Adipocyte (in vitro differentiated cells): ENCODE data around the gene NCK1.
"Not testable (repeated sequence)": the region's sequence is repeated elsewhere in the genome, so short reads cannot be mapped to it uniquely, and the experiment has no call there.

Experiments
- DNase-seq: peaks from one replicate; pipeline ENCODE4 v3.0.0-alpha.2; 2015; ENCODE audit warnings: low read depth
- H3K27me3 ChIP-seq: replicated peaks from 2 replicates; pipeline ENCODE4 v1.7.0; 2013; ENCODE audit warnings: mild to moderate bottlenecking, low read length, moderate library complexity; ENCODE audit not compliant: control insufficient read depth, insufficient read depth
- H3K36me3 ChIP-seq: 2 replicates; pipeline ENCODE4 v1.7.0; 2013; ENCODE audit warnings: low read length, mild to moderate bottlenecking, moderate library complexity; ENCODE audit not compliant: control insufficient read depth, insufficient read depth, severe bottlenecking
- H3K4me1 ChIP-seq: 2 replicates; pipeline ENCODE4 v1.7.0; 2013; ENCODE audit warnings: mild to moderate bottlenecking, low read length, moderate library complexity; ENCODE audit not compliant: control insufficient read depth, insufficient read depth
- H3K4me3 ChIP-seq: 2 replicates; pipeline ENCODE4 v1.7.0; 2013; ENCODE audit warnings: mild to moderate bottlenecking, low read length, moderate library complexity
- H3K9ac ChIP-seq: 2 replicates; pipeline ENCODE4 v1.7.0; 2013; ENCODE audit warnings: mild to moderate bottlenecking, low read length, moderate library complexity
- H3K9me3 ChIP-seq: 2 replicates; pipeline ENCODE4 v1.7.0; 2013; ENCODE audit warnings: mild to moderate bottlenecking, low read length, moderate library complexity; ENCODE audit not compliant: control insufficient read depth

The NCK1 gene

DNA sequence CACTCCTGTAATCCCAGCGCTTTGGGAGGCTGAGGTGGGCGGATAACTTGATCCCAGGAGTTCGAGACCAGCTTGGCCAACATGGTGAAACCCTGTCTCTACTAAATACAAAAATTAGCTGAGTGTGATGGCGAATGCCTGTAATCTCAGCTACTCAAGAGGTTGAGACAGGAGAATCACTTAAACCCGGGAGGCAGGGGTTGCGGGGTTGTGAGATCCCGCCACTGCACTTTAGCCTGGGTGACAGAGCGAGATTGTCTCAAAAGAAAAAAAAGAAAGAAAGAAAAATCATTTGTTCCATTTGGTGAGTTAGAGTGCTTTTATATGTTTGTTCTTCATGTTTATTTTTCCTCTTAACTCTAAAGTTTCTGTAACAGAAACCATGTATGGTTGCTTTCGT is 7.3 kb downstream of the NCK1 start:
- Histone ChIP-seq H3K9ac (no peak overlapping the region), H3K36me3 (peaks cover 25% of the 10 kb centered on the region)
- DNase-seq, result no peak

DNA sequence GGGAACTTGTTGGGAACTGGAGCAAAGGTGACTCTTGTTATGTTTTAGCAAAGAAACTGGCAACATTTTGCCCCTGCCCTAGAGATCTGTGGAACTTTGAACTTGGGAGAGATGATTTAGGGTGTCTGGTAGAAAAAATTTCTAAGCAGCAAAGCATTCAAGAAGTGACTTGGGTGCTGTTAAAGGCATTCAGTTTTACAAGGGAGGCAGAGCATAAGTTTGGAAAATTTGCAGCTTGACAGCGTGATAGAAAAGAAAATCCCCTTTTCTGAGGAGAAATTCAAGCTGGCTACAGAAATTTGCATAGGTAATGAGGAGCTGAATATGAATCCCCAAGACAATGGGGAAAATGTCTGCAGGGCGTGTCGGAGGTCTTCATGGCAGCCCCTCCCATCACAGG is 10.2 kb downstream of the NCK1 start:
- DNase-seq, H3K9me3 ChIP-seq, H3K9ac ChIP-seq, H3K4me1 ChIP-seq, H3K27me3 ChIP-seq, H3K4me3 ChIP-seq: not testable (repeated sequence)
- peaks cover 27% of the 10 kb centered on the region for H3K36me3 ChIP-seq

More for the DNA sequence above, 7.3 kb downstream of the NCK1 start:
- Histone ChIP-seq H3K9me3 (no peaks in the 10 kb centered on the region), H3K27me3 (no peaks in the 10 kb centered on the region), H3K4me3 (no peak overlapping the region), H3K4me1 (no peaks in the 10 kb centered on the region)

DNA sequence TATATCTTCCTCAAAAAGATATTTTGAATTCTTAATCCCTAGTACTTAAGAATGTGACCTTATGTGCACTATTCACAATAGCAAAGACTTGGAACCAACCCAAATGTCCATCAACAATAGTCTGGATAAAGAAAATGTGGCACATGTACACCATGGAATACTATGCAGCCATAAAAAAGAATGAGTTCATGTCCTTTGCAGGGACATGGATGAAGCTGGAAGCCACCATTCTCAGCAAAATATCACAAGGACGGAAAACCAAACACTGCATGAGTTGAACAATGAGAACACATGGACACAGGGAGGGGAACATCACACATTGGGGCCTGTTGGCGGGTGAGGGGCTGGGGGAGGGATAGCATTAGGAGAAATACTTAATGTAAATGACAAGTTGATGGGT is 17.5 kb downstream of the NCK1 start:
- DNase-seq, H3K27me3 ChIP-seq, H3K4me3 ChIP-seq, H3K4me1 ChIP-seq, H3K36me3 ChIP-seq, H3K9me3 ChIP-seq, H3K9ac ChIP-seq: not testable (repeated sequence)

DNA sequence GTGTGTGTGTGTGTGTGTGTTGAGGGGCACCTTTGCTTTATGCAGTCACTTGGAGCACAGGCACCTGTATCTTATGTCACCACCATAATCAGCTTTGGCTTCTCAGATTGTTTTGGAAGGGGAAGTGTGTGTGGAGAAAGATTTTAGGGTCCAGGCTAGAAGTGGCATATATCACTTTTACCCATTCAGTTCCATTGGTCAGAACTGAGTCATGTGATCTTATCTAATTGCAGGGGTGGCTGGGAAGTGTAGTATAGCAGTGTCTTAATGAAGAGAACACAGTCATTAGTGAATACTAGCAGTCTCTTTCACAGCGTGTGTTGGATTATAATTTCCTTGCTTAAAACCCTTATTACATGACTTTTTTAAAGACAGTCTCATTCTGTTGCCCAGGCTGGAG is 20.6 kb downstream of the NCK1 start:
- no peaks in the 10 kb centered on the region for H3K4me1 ChIP-seq
- no peak overlapping the region for H3K4me3 ChIP-seq
- no peaks in the 10 kb centered on the region for H3K9me3 ChIP-seq
- no peaks in the 10 kb centered on the region for H3K27me3 ChIP-seq
- no peak for DNase-seq
- H3K36me3 ChIP-seq, result no peaks in the 10 kb centered on the region
- no peak overlapping the region for H3K9ac ChIP-seq

DNA sequence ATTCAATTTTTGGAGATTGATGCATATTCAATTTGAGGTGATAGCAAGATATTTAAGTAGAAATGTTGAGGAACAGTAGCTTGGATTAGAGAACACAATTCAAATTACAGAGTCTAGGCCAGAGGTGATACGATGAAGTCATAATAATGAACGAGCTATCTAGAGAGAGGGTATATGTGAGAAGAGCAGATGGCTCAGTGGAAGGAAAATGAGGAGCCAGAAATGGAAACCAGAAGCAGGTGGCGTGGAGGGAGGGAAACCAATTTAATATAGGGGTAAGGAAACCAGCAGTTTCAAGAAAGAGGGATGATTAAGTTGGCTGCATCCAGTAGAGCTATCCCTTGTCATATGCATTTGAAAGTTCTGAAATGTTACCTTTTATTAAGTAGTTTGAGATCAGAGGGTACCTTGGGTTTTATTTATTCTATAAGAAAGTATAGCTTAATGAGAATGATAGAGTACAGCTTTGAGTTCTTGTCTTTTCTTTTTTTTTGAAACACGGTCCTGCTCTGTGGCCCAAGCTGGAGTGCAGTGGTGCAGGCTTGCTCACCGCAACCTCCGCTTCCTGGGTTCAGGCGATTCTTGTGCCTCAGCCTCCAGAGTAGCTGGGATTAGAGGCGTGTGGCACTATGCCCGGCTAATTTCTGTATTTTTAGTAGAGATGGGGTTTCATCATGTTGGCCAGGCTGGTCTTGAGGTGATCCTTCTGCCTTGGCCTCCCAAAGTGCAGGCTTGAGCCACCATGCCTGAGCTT is 22.1 kb downstream of the NCK1 start:
- Histone ChIP-seq H3K9me3 (no peaks in the 10 kb centered on the region), H3K4me3 (no peak overlapping the region), H3K36me3 (no peaks in the 10 kb centered on the region), H3K27me3 (no peaks in the 10 kb centered on the region), H3K4me1 (no peaks in the 10 kb centered on the region), H3K9ac (no peak overlapping the region)
- DNase-seq, result no peak

DNA sequence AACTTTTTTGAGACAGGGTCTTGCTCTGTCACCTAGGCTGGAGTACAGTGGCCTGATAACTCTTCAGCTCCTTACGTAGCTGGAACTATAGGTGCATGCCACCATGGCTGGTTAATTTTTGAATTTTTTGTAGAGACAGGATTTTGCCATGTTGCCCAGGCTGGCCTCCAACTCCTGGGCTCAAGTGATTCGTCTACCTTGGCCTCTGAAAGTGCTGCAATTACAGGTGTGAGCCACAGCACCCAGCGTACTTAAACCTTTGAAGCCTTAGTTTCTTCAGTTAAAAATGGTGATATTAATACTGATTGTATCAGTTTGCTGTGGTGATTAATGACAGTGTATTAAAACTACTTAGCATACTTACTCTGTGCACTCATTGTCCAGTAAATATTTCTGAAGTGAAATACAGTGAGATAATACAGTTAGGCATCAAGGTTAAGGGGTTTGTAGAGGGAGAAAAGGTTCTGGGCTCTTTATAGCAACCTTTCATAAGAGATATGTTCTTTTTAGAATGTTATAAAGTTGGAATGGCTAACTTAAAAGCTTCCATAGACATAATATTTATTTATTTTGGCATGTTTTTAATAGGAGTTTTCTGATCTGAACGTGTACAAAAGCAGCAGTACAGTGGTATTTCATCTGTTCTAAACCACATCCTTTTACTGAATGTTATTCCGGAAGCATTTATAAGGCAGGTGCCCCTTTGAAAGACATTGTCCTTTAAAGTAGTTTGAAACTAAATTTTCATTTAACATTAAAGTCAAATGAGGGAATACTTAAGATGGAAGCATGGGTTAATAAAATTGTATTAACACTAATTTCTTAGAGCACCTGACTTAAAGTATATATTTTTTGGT is 23.6 kb downstream of the NCK1 start:
- Histone ChIP-seq H3K36me3 (no peaks in the 10 kb centered on the region), H3K4me1 (no peaks in the 10 kb centered on the region), H3K9me3 (peaks cover 1% of the 10 kb centered on the region), H3K9ac (no peak overlapping the region), H3K27me3 (no peaks in the 10 kb centered on the region), H3K4me3 (no peak overlapping the region)
- DNase-seq, result no peak

DNA sequence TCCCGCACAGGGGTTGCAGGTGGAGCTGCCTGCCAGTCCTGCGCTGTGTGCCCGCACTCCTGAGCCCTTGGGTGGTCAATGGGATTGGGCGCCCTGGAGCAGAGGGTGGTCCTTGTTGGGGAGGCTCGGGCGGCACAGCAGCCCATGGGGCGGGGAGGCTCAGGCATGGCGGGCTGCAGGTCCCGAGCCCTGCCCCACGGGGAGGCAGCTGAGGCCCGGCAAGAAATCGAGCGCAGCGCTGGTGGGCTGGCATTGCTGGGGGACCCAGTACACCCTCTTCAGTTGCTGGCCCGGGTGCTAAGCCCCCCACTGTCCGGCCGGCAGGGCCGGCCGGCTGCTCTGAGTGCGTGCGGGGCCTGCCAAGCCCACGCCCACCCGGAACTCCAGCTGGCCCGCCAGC is 27.9 kb downstream of the NCK1 start:
- Histone ChIP-seq H3K4me1 (peaks cover 8% of the 10 kb centered on the region), H3K9me3 (peaks cover 18% of the 10 kb centered on the region), H3K27me3 (no peaks in the 10 kb centered on the region), H3K9ac (no peak overlapping the region), H3K36me3 (no peaks in the 10 kb centered on the region), H3K4me3 (no peak overlapping the region)
- DNase-seq, result no peak

DNA sequence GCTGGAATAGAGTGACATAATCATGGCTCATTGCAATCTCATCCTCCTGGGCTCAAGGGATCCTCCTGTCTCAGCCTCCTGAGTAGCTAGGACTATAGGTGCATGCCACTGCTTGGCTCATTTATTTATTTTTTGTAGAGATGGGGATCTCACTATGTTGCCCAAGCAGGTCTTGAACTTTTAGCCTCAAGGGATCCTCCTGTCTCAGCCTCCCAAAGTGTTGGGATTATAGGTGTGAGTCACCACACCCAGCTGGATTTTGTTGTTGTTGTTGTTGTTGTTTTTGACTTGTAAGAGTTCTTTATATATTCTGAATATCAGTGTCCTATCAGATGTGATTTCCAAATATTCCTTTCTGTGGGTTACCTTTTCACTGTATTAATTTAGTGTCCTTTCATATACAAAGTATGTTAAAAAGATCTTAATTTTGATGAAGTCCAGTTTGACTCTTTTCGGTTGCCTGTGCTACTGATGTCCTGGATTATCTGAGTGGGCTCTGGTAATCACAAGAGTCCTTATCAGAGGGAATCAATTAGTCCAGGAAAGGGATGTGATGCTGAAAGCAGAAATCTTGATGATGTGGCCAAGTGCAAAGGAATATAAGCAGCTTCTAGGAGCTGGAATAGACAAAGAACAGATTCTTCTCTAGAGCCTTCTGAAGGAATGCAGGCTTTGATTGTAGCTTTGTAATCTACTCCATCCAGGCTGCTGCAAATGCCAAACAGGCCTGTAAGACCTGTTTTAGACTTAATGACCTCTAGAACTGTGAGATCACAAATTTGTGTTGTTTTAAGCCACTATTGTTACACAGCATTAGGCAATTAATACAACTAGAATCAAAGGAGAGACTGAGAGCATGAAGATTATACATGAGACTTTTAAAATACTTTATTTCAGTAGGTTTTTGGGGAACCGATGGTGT is 30.2 kb downstream of the NCK1 start:
- Histone ChIP-seq H3K9me3 (peaks cover 18% of the 10 kb centered on the region), H3K4me1 (peaks cover 8% of the 10 kb centered on the region), H3K4me3 (no peak overlapping the region), H3K27me3 (no peaks in the 10 kb centered on the region), H3K9ac (no peak overlapping the region), H3K36me3 (peaks cover 5% of the 10 kb centered on the region)
- no peak for DNase-seq

DNA sequence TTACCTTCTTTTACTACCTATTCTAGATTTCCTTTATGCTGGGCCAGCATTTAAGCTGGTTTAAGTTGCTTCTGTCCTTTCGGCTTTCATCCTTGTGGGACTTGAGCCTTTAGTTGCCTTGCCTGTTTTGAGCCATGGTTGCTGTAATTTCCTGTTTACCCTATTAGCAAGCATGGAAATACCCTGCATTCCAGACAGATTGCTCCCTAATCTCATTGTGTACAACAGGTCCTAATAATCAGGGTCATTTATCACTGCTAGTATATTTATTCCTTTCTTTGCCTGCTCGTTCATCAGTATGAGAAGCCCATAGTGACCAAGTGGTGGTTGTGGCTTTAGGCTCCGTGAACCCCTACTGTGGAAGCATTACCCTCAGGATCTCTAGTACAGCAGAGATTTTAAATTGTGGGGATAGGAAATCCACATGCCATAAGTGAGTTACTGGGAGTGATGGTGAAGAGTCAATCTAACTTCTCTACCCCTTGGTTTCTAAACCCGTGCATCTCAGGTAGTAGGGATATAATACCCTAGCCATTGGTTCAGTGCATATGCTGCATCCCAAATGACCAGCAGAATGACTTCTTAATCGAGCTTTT is 31.9 kb downstream of the NCK1 start:
- peaks cover 5% of the 10 kb centered on the region for H3K36me3 ChIP-seq
- DNase-seq, result peak; percentile 33
- peaks cover 18% of the 10 kb centered on the region for H3K9me3 ChIP-seq
- H3K9ac ChIP-seq, result no peak overlapping the region
- peaks cover 10% of the 10 kb centered on the region for H3K4me1 ChIP-seq
- H3K4me3 ChIP-seq, result peak overlapping the region; percentile 20
- no peaks in the 10 kb centered on the region for H3K27me3 ChIP-seq

DNA sequence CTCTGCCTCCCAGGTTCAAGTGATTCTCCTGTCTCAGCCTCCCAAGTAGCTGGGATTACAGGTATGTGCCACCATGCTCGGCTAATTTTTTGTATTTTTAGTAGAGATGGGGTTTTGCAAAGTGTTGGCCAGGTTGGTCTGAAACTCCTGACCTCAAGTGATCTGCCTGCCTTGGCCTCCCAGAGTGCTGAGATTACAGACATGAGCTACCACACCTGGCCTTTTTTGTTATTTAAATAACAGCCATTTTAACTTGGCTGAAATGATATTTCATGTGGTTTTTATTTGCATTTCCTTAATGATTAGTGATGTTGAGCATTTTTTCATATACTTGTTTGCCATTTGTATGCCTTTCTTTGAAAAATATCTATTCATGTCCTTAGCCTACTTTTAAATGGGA is 35.2 kb downstream of the NCK1 start:
- Histone ChIP-seq H3K36me3 (peaks cover 10% of the 10 kb centered on the region), H3K4me1 (peaks cover 11% of the 10 kb centered on the region)
- DNase-seq, H3K27me3 ChIP-seq, H3K4me3 ChIP-seq, H3K9ac ChIP-seq, H3K9me3 ChIP-seq: not testable (repeated sequence)
